Mesenchymal stem cell (in vitro differentiated cells and primary cell): ENCODE data around the gene RPA4.
"Not testable (repeated sequence)": the region's sequence is repeated elsewhere in the genome, so short reads cannot be mapped to it uniquely, and the experiment has no call there.

Experiments used
- DNase-seq: peaks from one replicate; pipeline ENCODE4 v3.0.0-alpha.2; 2013
- H2AFZ ChIP-seq: one replicate; pipeline ENCODE4 v1.6.1; 2013; ENCODE audit warnings: low read depth, mild to moderate bottlenecking, control low read depth, inconsistent platforms, low read length, moderate library complexity
- H2AK5ac ChIP-seq: 2 replicates; pipeline ENCODE4 v1.6.1; 2013; ENCODE audit warnings: low read length, moderate library complexity, mild to moderate bottlenecking, inconsistent platforms; ENCODE audit not compliant: severe bottlenecking
- H2BK120ac ChIP-seq: one replicate; pipeline ENCODE4 v1.6.1; 2013; ENCODE audit warnings: low read depth, mild to moderate bottlenecking, inconsistent platforms, low read length, moderate library complexity
- H2BK12ac ChIP-seq, 2 experiments: one replicate each; pipeline ENCODE4 v1.6.1; 2013; ENCODE audit warnings: inconsistent platforms in 2 of 2, low read length in 2 of 2, mild to moderate bottlenecking in 2 of 2, moderate library complexity in 2 of 2, control low read depth in 1 of 2
- H2BK15ac ChIP-seq: one replicate; pipeline ENCODE4 v1.6.1; 2013; ENCODE audit warnings: mild to moderate bottlenecking, low read depth, inconsistent platforms; ENCODE audit not compliant: poor library complexity, severe bottlenecking
- H2BK5ac ChIP-seq: 2 replicates; pipeline ENCODE4 v1.6.1; 2013; ENCODE audit warnings: low read depth, mild to moderate bottlenecking, low read length, control low read depth, inconsistent platforms; ENCODE audit not compliant: poor library complexity, severe bottlenecking
- H3K14ac ChIP-seq, 2 experiments: one replicate each; pipeline ENCODE4 v1.6.1; 2013; ENCODE audit warnings: inconsistent platforms in 2 of 2, low read length in 2 of 2, control low read depth in 1 of 2, mild to moderate bottlenecking in 1 of 2, moderate library complexity in 1 of 2
- H3K18ac ChIP-seq, 2 experiments: one replicate each; pipeline ENCODE4 v1.6.1; 2013; ENCODE audit warnings: inconsistent platforms in 2 of 2, low read length in 2 of 2, control low read depth in 1 of 2, low read depth in 1 of 2, mild to moderate bottlenecking in 1 of 2
- H3K23ac ChIP-seq, 2 experiments: one replicate each; pipeline ENCODE4 v1.6.1; 2013; ENCODE audit warnings: inconsistent platforms in 2 of 2, low read length in 2 of 2, mild to moderate bottlenecking in 2 of 2, moderate library complexity in 2 of 2, control low read depth in 1 of 2
- H3K27ac ChIP-seq: 2 replicates; pipeline ENCODE4 v1.5.1; 2013; ENCODE audit warnings: mild to moderate bottlenecking, moderate library complexity, low read length, control low read depth, inconsistent platforms; ENCODE audit not compliant: poor library complexity, severe bottlenecking
- H3K27me3 ChIP-seq, 2 experiments: 2 replicates each; pipeline versions ENCODE4 v1.6.1 to v1.7.0; 2013; ENCODE audit warnings: low read length in 2 of 2, mild to moderate bottlenecking in 2 of 2, moderate library complexity in 2 of 2, control low read depth in 1 of 2, inconsistent platforms in 1 of 2; ENCODE audit not compliant: control insufficient read depth in 1 of 2, insufficient read depth in 1 of 2
- H3K36me3 ChIP-seq, 2 experiments: 2 replicates each; pipeline versions ENCODE4 v1.6.1 to v1.7.0; 2013; ENCODE audit warnings: low read length in 2 of 2, control low read depth in 1 of 2, inconsistent platforms in 1 of 2, low read depth in 1 of 2, mild to moderate bottlenecking in 1 of 2; ENCODE audit not compliant: insufficient read depth in 2 of 2, control insufficient read depth in 1 of 2
- H3K4ac ChIP-seq, 2 experiments: one replicate each; pipeline ENCODE4 v1.6.1; 2013; ENCODE audit warnings: inconsistent platforms in 2 of 2, low read length in 2 of 2, mild to moderate bottlenecking in 2 of 2, moderate library complexity in 2 of 2, control low read depth in 1 of 2, low read depth in 1 of 2
- H3K4me1 ChIP-seq: 2 replicates; pipeline ENCODE4 v1.6.1; 2013; ENCODE audit warnings: low read depth, low read length, control low read depth; ENCODE audit not compliant: control insufficient read depth, insufficient read depth
- H3K4me2 ChIP-seq: 2 replicates; pipeline ENCODE4 v1.6.1; 2013; ENCODE audit warnings: low read length, mild to moderate bottlenecking, inconsistent platforms; ENCODE audit not compliant: poor library complexity, severe bottlenecking
- H3K4me3 ChIP-seq, 2 experiments: 2 replicates each; pipeline versions ENCODE4 v1.5.1 to v1.7.0; 2013; ENCODE audit warnings: low read length in 2 of 2, mild to moderate bottlenecking in 2 of 2, control low read depth in 1 of 2, low read depth in 1 of 2; ENCODE audit not compliant: insufficient read depth in 1 of 2
- H3K79me1 ChIP-seq: replicated peaks from 2 replicates; pipeline ENCODE4 v1.6.1; 2013; ENCODE audit warnings: mild to moderate bottlenecking, control low read depth, low read length, inconsistent platforms; ENCODE audit not compliant: poor library complexity, severe bottlenecking
- H3K9ac ChIP-seq: 2 replicates; pipeline ENCODE4 v1.7.0; 2013; ENCODE audit warnings: mild to moderate bottlenecking, low read length, moderate library complexity
- H3K9me3 ChIP-seq: 2 replicates; pipeline ENCODE4 v1.7.0; 2013; ENCODE audit warnings: mild to moderate bottlenecking, low read length; ENCODE audit not compliant: control insufficient read depth
- H4K8ac ChIP-seq: one replicate; pipeline ENCODE4 v1.6.1; 2013; ENCODE audit warnings: inconsistent platforms, mild to moderate bottlenecking, low read length, moderate library complexity
- H4K91ac ChIP-seq: one replicate; pipeline ENCODE4 v1.6.1; 2013; ENCODE audit warnings: mild to moderate bottlenecking, low read length, inconsistent platforms
- WGBS: methylation state at CpG from one replicate; pipeline ENCODE4 v1.1.7; 2013; ENCODE audit warnings: mixed read lengths; 5-methylcytosine and 5-hydroxymethylcytosine counted together

Gene RPA4

DNA sequence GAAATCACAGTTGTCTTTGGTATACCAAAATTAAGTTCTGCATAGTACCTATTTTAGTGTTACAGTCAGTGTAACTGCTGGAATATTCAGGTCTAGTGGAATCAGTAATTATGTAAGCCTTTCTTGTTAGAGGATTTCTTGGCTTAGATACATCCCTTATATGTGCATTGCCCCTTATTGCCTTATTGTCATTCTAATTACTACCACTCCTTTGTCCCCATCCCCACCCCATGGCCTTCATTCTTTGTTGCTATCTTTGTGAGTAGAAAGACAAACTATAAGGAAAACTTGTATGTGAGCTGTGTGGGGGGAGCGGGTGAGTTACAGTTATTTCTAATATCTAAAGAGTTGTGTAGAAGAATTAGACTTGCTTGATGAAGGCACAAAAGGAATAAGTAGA, 36.9 kb upstream of the RPA4 start:
- Histone ChIP-seq H3K18ac (no peak overlapping the region), H3K4me3 (no peak overlapping the region), H3K9ac (no peak overlapping the region), H2BK12ac (no peak overlapping the region), H3K4me1 (no peaks in the 10 kb centered on the region), H3K27ac (no peak overlapping the region), H3K36me3 (no peaks in the 10 kb centered on the region), H3K79me1 (no peaks in the 10 kb centered on the region), H2BK15ac (no peak overlapping the region), H3K4me2 (no peak overlapping the region), H3K4ac (no peak overlapping the region), H4K8ac (no peak overlapping the region), H3K27me3 (no peaks in the 10 kb centered on the region), H3K23ac (no peak overlapping the region), H3K14ac (no peak overlapping the region), H4K91ac (no peak overlapping the region), H3K9me3 (no peaks in the 10 kb centered on the region), H2AFZ (no peak overlapping the region), H2BK5ac (no peak overlapping the region), H2AK5ac (no peak overlapping the region), H2BK120ac (no peak overlapping the region)
- DNase-seq: no peak
- 97% methylated on average over 1 of the region's 1 CpG for WGBS

DNA sequence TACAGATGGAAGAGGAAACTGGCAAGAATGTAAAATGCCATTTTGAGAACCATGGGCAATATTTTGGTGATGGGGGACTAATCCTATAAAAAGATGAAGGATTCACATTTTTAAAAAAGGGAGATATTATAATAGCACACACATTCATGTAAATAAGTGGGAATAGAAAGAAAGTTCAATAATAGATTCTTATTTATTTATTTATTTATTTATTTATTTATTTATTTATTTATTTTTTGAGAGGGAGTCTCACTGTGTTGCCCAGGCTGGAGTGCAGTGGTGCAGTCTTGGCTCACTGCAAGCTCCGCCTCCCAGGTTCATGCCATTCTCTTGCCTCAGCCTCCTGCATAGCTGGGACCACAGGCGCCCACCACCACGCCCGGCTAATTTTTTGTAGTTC, 24.3 kb upstream of the RPA4 start:
- H2BK15ac ChIP-seq, H3K18ac ChIP-seq, H3K36me3 ChIP-seq, H2AK5ac ChIP-seq, H3K4ac ChIP-seq, H4K8ac ChIP-seq, H3K23ac ChIP-seq, H2AFZ ChIP-seq, DNase-seq, H3K27ac ChIP-seq, H4K91ac ChIP-seq, H3K79me1 ChIP-seq, H3K14ac ChIP-seq, H3K27me3 ChIP-seq, H3K4me2 ChIP-seq, H3K9me3 ChIP-seq, H3K4me3 ChIP-seq, H2BK120ac ChIP-seq, H2BK5ac ChIP-seq, H3K9ac ChIP-seq, H3K4me1 ChIP-seq, H2BK12ac ChIP-seq: not testable (repeated sequence)
- WGBS: 93% methylated on average over 4 of the region's 4 CpGs

DNA sequence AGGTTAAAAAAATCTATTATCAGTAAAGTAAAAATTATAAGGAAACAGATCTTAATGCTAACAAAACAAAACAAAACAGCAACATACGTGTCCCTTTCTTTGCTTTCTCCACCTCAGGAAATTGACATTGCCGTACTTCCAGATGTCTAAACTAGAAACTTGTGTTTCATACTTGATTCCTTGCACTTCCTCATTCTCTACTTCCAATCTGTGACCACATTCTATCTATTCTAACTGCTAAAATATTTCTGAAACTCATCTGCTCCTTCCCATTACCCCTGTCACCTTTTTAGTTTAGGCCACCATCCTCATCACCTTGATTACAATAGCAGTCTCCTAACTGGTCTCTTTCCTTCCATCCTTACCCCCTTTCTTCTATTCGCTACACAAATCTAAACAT, 22.5 kb upstream of the RPA4 start:
- H2BK5ac ChIP-seq: no peak overlapping the region
- H2AFZ ChIP-seq: no peak overlapping the region
- no peak overlapping the region for H3K4ac ChIP-seq
- no peak overlapping the region for H4K8ac ChIP-seq
- H2BK120ac ChIP-seq: no peak overlapping the region
- peaks cover 3% of the 10 kb centered on the region for H3K79me1 ChIP-seq
- H3K4me1 ChIP-seq: no peaks in the 10 kb centered on the region
- WGBS: 91% methylated on average over 3 of the region's 3 CpGs
- H3K14ac ChIP-seq: no peak overlapping the region
- no peak overlapping the region for H2BK12ac ChIP-seq
- H3K4me3 ChIP-seq: no peak overlapping the region
- H3K9me3 ChIP-seq: no peaks in the 10 kb centered on the region
- H3K36me3 ChIP-seq: no peaks in the 10 kb centered on the region
- no peak for DNase-seq
- no peak overlapping the region for H3K18ac ChIP-seq
- no peak overlapping the region for H3K23ac ChIP-seq
- H3K4me2 ChIP-seq: no peak overlapping the region
- H2AK5ac ChIP-seq: no peak overlapping the region
- no peak overlapping the region for H4K91ac ChIP-seq
- no peak overlapping the region for H3K27ac ChIP-seq
- H2BK15ac ChIP-seq: no peak overlapping the region
- H3K27me3 ChIP-seq: no peaks in the 10 kb centered on the region
- H3K9ac ChIP-seq: no peak overlapping the region

GRCh38 chrX:96861661-96862060, 22.0 kb upstream of the RPA4 start:
- Histone ChIP-seq H3K36me3 (no peaks in the 10 kb centered on the region), H3K27me3 (no peaks in the 10 kb centered on the region), H3K4me1 (no peaks in the 10 kb centered on the region), H3K79me1 (peaks cover 3% of the 10 kb centered on the region), H4K8ac (no peak overlapping the region), H2BK12ac (no peak overlapping the region), H3K4me3 (no peak overlapping the region), H3K27ac (no peak overlapping the region), H3K4me2 (no peak overlapping the region), H3K9ac (no peak overlapping the region), H3K9me3 (no peaks in the 10 kb centered on the region), H3K18ac (no peak overlapping the region), H2AFZ (no peak overlapping the region), H2BK15ac (no peak overlapping the region), H2BK120ac (no peak overlapping the region), H3K23ac (no peak overlapping the region), H2AK5ac (no peak overlapping the region), H2BK5ac (no peak overlapping the region), H3K14ac (no peak overlapping the region), H4K91ac (no peak overlapping the region), H3K4ac (no peak overlapping the region)
- no peak for DNase-seq
- 96% methylated on average over 4 of the region's 4 CpGs for WGBS
